ENCODE measurements around the gene DYNC2H1.

Gene DYNC2H1

DNA sequence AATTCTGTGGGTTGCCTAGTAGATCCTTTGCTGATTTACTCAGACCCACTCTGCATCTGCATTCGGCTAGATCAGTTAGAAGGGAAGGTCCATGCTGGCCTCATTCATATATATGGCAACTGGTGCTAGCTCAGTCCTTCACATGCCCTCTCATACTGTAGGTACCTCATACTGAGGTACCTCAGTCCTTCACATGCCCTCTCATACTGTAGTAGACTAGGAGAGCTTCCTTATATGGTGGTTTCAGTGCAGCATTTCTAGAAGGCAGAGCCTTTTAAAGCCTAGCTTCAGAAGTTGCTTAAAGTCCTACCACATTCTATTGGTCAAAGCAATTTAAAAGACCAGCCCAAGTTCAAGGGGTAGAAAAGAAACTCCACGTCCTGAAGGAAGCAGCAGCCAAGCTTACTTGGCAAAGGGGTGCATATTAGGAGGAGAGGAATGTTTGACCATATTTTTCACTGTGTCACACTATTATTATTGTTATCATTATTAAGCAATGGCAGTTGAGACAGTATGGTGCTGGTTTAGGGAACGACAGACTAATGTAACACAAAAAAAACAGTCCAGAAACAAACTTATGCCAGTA lies 356.4 kb downstream of the DYNC2H1 start:
- H3K9me3 ChIP-seq (ENCODE audit: control insufficient read depth, insufficient read depth, low read depth, low read length): no peaks in the 10 kb centered on the region
- no peaks in the 10 kb centered on the region for H3K4me1 ChIP-seq (ENCODE audit: control insufficient read depth, insufficient read depth, low read length)
- no peak overlapping the region for H3K27ac ChIP-seq (ENCODE audit: extremely low read depth, low read depth, low read length)
- no peak overlapping the region for H3K4me3 ChIP-seq (ENCODE audit: low read depth, low read length)
- POLR2A ChIA-PET: no interaction called here
- no peaks in the 10 kb centered on the region for H3K36me3 ChIP-seq (ENCODE audit: control insufficient read depth in 2 of 2, insufficient read depth in 1 of 2, low read length in 2 of 2)
- CTCF ChIA-PET: interaction anchor here (0.7 kb wide), 1 partner anchor 223 kb away, joined by 3 read pairs; no protein-coding TSS in a partner anchor
- TF ChIP-seq ZNF488 (tag by site-specific recombination; IDR thresholded peaks at IDR 0.05) (no peak), BCL11B (tag by site-specific recombination; IDR thresholded peaks at IDR 0.05; ENCODE audit: low read depth) (no peak), HOXA7 (CRISPR knock-in tag; IDR thresholded peaks at IDR 0.05; ENCODE audit: borderline replicate concordance) (no peak), ZNF354C (tag by site-specific recombination; IDR thresholded peaks at IDR 0.05; ENCODE audit: borderline replicate concordance, low read depth) (no peak), ZBTB6 (tag by site-specific recombination; IDR thresholded peaks at IDR 0.05) (no peak), ZNF19 (tag by site-specific recombination; IDR thresholded peaks at IDR 0.05; ENCODE audit: low read depth) (no peak), ZNF16 (tag by site-specific recombination; IDR thresholded peaks at IDR 0.05; ENCODE audit: low read depth) (no peak), ZNF837 (tag by site-specific recombination; IDR thresholded peaks at IDR 0.05) (no peak), ZNF660 (tag by site-specific recombination; IDR thresholded peaks at IDR 0.05) (no peak), ZNF37A (tag by site-specific recombination; IDR thresholded peaks at IDR 0.05) (no peak), ZNF2 (tag by site-specific recombination; IDR thresholded peaks at IDR 0.05) (no peak), ZNF629 (tag by site-specific recombination; IDR thresholded peaks at IDR 0.05) (no peak), ZNF768 (tag by site-specific recombination; IDR thresholded peaks at IDR 0.05) (no peak), INSM2 (tag by site-specific recombination; IDR thresholded peaks at IDR 0.05) (no peak), SETDB1 (IDR thresholded peaks at IDR 0.05; ENCODE audit: insufficient read length, low read length) (no peak), ZNF398 (tag by site-specific recombination; IDR thresholded peaks at IDR 0.05) (no peak)
- TF ChIP-seq, protein P1, sequence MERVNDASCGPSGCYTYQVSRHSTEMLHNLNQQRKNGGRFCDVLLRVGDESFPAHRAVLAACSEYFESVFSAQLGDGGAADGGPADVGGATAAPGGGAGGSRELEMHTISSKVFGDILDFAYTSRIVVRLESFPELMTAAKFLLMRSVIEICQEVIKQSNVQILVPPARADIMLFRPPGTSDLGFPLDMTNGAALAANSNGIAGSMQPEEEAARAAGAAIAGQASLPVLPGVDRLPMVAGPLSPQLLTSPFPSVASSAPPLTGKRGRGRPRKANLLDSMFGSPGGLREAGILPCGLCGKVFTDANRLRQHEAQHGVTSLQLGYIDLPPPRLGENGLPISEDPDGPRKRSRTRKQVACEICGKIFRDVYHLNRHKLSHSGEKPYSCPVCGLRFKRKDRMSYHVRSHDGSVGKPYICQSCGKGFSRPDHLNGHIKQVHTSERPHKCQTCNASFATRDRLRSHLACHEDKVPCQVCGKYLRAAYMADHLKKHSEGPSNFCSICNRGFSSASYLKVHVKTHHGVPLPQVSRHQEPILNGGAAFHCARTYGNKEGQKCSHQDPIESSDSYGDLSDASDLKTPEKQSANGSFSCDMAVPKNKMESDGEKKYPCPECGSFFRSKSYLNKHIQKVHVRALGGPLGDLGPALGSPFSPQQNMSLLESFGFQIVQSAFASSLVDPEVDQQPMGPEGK (tag by site-specific recombination; IDR thresholded peaks at IDR 0.05): no peak
- TF ChIP-seq, protein P2, sequence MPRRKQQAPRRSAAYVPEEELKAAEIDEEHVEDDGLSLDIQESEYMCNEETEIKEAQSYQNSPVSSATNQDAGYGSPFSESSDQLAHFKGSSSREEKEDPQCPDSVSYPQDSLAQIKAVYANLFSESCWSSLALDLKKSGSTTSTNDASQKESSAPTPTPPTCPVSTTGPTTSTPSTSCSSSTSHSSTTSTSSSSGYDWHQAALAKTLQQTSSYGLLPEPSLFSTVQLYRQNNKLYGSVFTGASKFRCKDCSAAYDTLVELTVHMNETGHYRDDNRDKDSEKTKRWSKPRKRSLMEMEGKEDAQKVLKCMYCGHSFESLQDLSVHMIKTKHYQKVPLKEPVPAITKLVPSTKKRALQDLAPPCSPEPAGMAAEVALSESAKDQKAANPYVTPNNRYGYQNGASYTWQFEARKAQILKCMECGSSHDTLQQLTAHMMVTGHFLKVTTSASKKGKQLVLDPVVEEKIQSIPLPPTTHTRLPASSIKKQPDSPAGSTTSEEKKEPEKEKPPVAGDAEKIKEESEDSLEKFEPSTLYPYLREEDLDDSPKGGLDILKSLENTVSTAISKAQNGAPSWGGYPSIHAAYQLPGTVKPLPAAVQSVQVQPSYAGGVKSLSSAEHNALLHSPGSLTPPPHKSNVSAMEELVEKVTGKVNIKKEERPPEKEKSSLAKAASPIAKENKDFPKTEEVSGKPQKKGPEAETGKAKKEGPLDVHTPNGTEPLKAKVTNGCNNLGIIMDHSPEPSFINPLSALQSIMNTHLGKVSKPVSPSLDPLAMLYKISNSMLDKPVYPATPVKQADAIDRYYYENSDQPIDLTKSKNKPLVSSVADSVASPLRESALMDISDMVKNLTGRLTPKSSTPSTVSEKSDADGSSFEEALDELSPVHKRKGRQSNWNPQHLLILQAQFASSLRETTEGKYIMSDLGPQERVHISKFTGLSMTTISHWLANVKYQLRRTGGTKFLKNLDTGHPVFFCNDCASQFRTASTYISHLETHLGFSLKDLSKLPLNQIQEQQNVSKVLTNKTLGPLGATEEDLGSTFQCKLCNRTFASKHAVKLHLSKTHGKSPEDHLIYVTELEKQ (tag by site-specific recombination; IDR thresholded peaks at IDR 0.05; ENCODE audit: borderline replicate concordance): no peak
